Ishikawa (cell line): ENCODE measurements around the gene DNAJB12.

ENCODE experiments used
- CEBPB ChIP-seq: IDR thresholded peaks from 2 replicates; pipeline ENCODE4 v1.6.1; 2012
- CREB1 ChIP-seq: IDR thresholded peaks from 2 replicates; pipeline ENCODE4 v1.6.1; 2012; ENCODE audit warnings: low read depth
- EGR1 ChIP-seq: IDR thresholded peaks from 2 replicates; pipeline ENCODE4 v1.6.1; 2012
- FOXM1 ChIP-seq: IDR thresholded peaks from 2 replicates; pipeline ENCODE4 v1.6.1; 2012; ENCODE audit warnings: low read depth, borderline replicate concordance
- NFIC ChIP-seq: IDR thresholded peaks from 2 replicates; pipeline ENCODE4 v1.6.1; 2012
- REST ChIP-seq: IDR thresholded peaks from 2 replicates; pipeline ENCODE4 v1.6.1; 2012; ENCODE audit warnings: low read depth, mild to moderate bottlenecking
- TEAD4 ChIP-seq: IDR thresholded peaks from 2 replicates; pipeline ENCODE4 v1.6.1; 2012
- YY1 ChIP-seq: IDR thresholded peaks from 2 replicates; pipeline ENCODE4 v1.6.1; 2012; ENCODE audit warnings: low read depth
- ZBTB7A ChIP-seq: IDR thresholded peaks from 2 replicates; pipeline ENCODE4 v1.6.1; 2012; ENCODE audit warnings: low read depth

- TF ChIP-seq EGR1 (no peak), CEBPB (peak; percentile 61), FOXM1 (no peak), ZBTB7A (no peak), YY1 (no peak), CREB1 (no peak), TEAD4 (no peak), NFIC (no peak), REST (no peak)
Observed at GRCh38 chr10:72320676-72321247, 34.0 kb downstream of the DNAJB12 start.
